ENCODE results near the gene PBX2. TPM values are rescaled to one million over a fixed set of nuclear protein-coding genes. Genes with fewer than 3 reads are reported as not detected.

PBX2 gene
- total and polyA plus RNA-seq, 4 donors, result 1.5 to 52.5 (median 18.7) TPM

GRCh38 chr6:32140420-32141046, 49.5 kb downstream of the PBX2 start:
- no peak for TF ChIP-seq ZBTB33 (IDR thresholded peaks at IDR 0.05)
- no peak for TF ChIP-seq CTCF (IDR thresholded peaks at IDR 0.05; ENCODE audit: low read depth, low read length, missing input control)
- peak; percentile 70 for TF ChIP-seq SP1 (IDR thresholded peaks at IDR 0.05)
- TF ChIP-seq HNF4A (conservative IDR thresholded peaks at IDR 0.05), result peak; percentile 27 to 61
- no peak for TF ChIP-seq MAX (IDR thresholded peaks at IDR 0.05)
- TF ChIP-seq JUND (IDR thresholded peaks at IDR 0.05), result no peak
- no peak for TF ChIP-seq EGR1 (IDR thresholded peaks at IDR 0.05; ENCODE audit: low read depth in 2 of 2)
- TF ChIP-seq RXRA (IDR thresholded peaks at IDR 0.05), result peak in 1 of 2 donors; percentile 21
- H3K4me3 ChIP-seq (ENCODE audit: low read depth in 1 of 3, low read length in 3 of 3), result no peak overlapping the region
- peaks cover 0 to 5% (median 0%) of the 10 kb centered on the region in 4 donors for H3K4me1 ChIP-seq (ENCODE audit: control insufficient read depth in 4 of 4, insufficient read depth in 4 of 4, low read length in 3 of 4)
- no peaks in the 10 kb centered on the region for H3K36me3 ChIP-seq (ENCODE audit: control insufficient read depth in 4 of 4, insufficient read depth in 3 of 4, low read depth in 1 of 4, low read length in 3 of 4)
- H3K9ac ChIP-seq (ENCODE audit: low read depth in 1 of 2, low read length in 2 of 2), result no peak overlapping the region
- H3K27ac ChIP-seq (ENCODE audit: low read depth in 1 of 2, low read length in 2 of 2), result no peak overlapping the region
- H3K27me3 ChIP-seq (ENCODE audit: control insufficient read depth in 4 of 4, insufficient read depth in 4 of 4, low read length in 3 of 4), result no peaks in the 10 kb centered on the region
- H3K9me3 ChIP-seq (ENCODE audit: control insufficient read depth in 4 of 4, low read length in 3 of 4), result no peaks in the 10 kb centered on the region
- WGBS, result 81% methylated on average over 5 of the region's 5 CpGs
- no peak for DNase-seq (ENCODE audit: low spot score)

GRCh38 chr6:32139590-32139989, 50.4 kb downstream of the PBX2 start:
- Histone ChIP-seq H3K4me1 (ENCODE audit: control insufficient read depth in 4 of 4, insufficient read depth in 4 of 4, low read length in 3 of 4) (peaks cover 0 to 5% (median 0%) of the 10 kb centered on the region in 4 donors), H3K27me3 (ENCODE audit: control insufficient read depth in 4 of 4, insufficient read depth in 4 of 4, low read length in 3 of 4) (no peaks in the 10 kb centered on the region), H3K36me3 (ENCODE audit: control insufficient read depth in 4 of 4, insufficient read depth in 3 of 4, low read depth in 1 of 4, low read length in 3 of 4) (no peaks in the 10 kb centered on the region), H3K27ac (ENCODE audit: low read depth in 1 of 2, low read length in 2 of 2) (no peak overlapping the region), H3K9ac (ENCODE audit: low read depth in 1 of 2, low read length in 2 of 2) (no peak overlapping the region), H3K4me3 (ENCODE audit: low read depth in 1 of 3, low read length in 3 of 3) (no peak overlapping the region), H3K9me3 (ENCODE audit: control insufficient read depth in 4 of 4, low read length in 3 of 4) (no peaks in the 10 kb centered on the region)
- no peak for DNase-seq (ENCODE audit: low spot score)
- TF ChIP-seq RAD21 (IDR thresholded peaks at IDR 0.05) (no peak), MAX (IDR thresholded peaks at IDR 0.05) (no peak), SP1 (IDR thresholded peaks at IDR 0.05) (no peak), HNF4A (conservative IDR thresholded peaks at IDR 0.05) (no peak), EGR1 (IDR thresholded peaks at IDR 0.05; ENCODE audit: low read depth in 2 of 2) (no peak), FOXA1 (IDR thresholded peaks at IDR 0.05) (no peak), ZBTB33 (IDR thresholded peaks at IDR 0.05) (no peak), REST (IDR thresholded peaks at IDR 0.05) (no peak), TAF1 (conservative IDR thresholded peaks at IDR 0.05) (no peak), JUND (IDR thresholded peaks at IDR 0.05) (no peak), FOXA2 (IDR thresholded peaks at IDR 0.05) (no peak), GABPA (IDR thresholded peaks at IDR 0.05 in 1 of 2, conservative IDR thresholded peaks at IDR 0.05 in 1 of 2) (no peak), NR2F2 (IDR thresholded peaks at IDR 0.05) (no peak), YY1 (IDR thresholded peaks at IDR 0.05) (no peak), HNF4G (IDR thresholded peaks at IDR 0.05) (no peak), RXRA (IDR thresholded peaks at IDR 0.05) (no peak), ATF3 (IDR thresholded peaks at IDR 0.05) (no peak)
- 81% methylated on average over 5 of the region's 5 CpGs for WGBS
